H1 (cell line): ENCODE results near the gene MEF2B. TPM values are rescaled to one million over a fixed set of nuclear protein-coding genes. Genes with fewer than 3 reads are reported as not detected.

Experiments
- CTCF ChIA-PET: fragments of 300-600 bp; sonication (Branson Sonifier 250); formaldehyde crosslinking; loops from one replicate; lab custom pipeline; 2021; ENCODE audit not compliant: partially characterized antibody; lab: Charles Lee
- POLR2A ChIA-PET: fragments of 300-600 bp; sonication (Branson Sonifier 250); formaldehyde crosslinking; loops from one replicate; lab custom pipeline; 2021; ENCODE audit warnings: inconsistent platforms; ENCODE audit not compliant: partially characterized antibody; lab: Charles Lee
- DNase-seq, 2 experiments: peaks; one replicate each; pipeline versions ENCODE4 v3.0.0 to v3.0.0-alpha.2; 2010 to 2022; ENCODE audit warnings: low spot score in 2 of 2, low read depth in 1 of 2, mixed read lengths in 1 of 2
- FAIRE-seq: peaks from 2 replicates; lab custom pipeline; 2011; peaks lifted over from hg19 to GRCh38; lab: Jason Lieb, UNC
- H2AFZ ChIP-seq: 2 replicates; pipeline ENCODE4 v1.8.1; 2012; ENCODE audit warnings: low read length, inconsistent platforms
- H2AK5ac ChIP-seq: 2 replicates; pipeline ENCODE4 v1.6.1; 2013; ENCODE audit warnings: low read depth, low read length
- H2BK120ac ChIP-seq: replicated peaks from 2 replicates; pipeline ENCODE3; 2013; ENCODE audit warnings: low read depth, low read length, inconsistent platforms
- H2BK12ac ChIP-seq: 2 replicates; pipeline ENCODE4 v1.6.1; 2013; ENCODE audit warnings: low read depth, low read length
- H2BK15ac ChIP-seq: 2 replicates; pipeline ENCODE4 v1.6.1; 2013; ENCODE audit warnings: low read length
- H2BK20ac ChIP-seq: 2 replicates; pipeline ENCODE4 v1.6.1; 2013; ENCODE audit warnings: low read length
- H2BK5ac ChIP-seq: 2 replicates; pipeline ENCODE4 v1.6.1; 2013; ENCODE audit warnings: low read depth, low read length
- H3K14ac ChIP-seq: 2 replicates; pipeline ENCODE4 v1.6.1; 2013; ENCODE audit warnings: inconsistent platforms; ENCODE audit not compliant: insufficient read length
- H3K18ac ChIP-seq: 2 replicates; pipeline ENCODE4 v1.6.1; 2013; ENCODE audit warnings: low read length; ENCODE audit errors: extremely low read depth
- H3K23ac ChIP-seq: 2 replicates; pipeline ENCODE4 v1.6.1; 2013; ENCODE audit warnings: inconsistent platforms; ENCODE audit not compliant: insufficient read length
- H3K23me2 ChIP-seq: 2 replicates; pipeline ENCODE4 v1.6.1; 2013; ENCODE audit warnings: low read depth, low read length
- H3K27ac ChIP-seq: 2 replicates; pipeline ENCODE4 v1.6.1; 2011; ENCODE audit warnings: low read depth, low read length, inconsistent platforms
- H3K27me3 ChIP-seq, 4 experiments: replicated peaks in 1 of 4; 1 replicate in 1 of 4; 2 replicates in 3 of 4; pipeline versions ENCODE4 v1.6.1 to v1.8.1; 2011 to 2013; ENCODE audit warnings: low read length in 3 of 4, mild to moderate bottlenecking in 3 of 4, inconsistent platforms in 2 of 4, mixed read lengths in 2 of 4, moderate library complexity in 1 of 4; ENCODE audit not compliant: control insufficient read depth in 3 of 4, insufficient read depth in 3 of 4; ENCODE audit errors: extremely low read depth in 1 of 4
- H3K36me3 ChIP-seq, 4 experiments: 2 replicates each; pipeline versions ENCODE4 v1.6.1 to v1.8.1; 2011 to 2013; ENCODE audit warnings: mild to moderate bottlenecking in 4 of 4, low read length in 3 of 4, moderate library complexity in 2 of 4, control low read depth in 1 of 4, inconsistent platforms in 1 of 4; ENCODE audit not compliant: insufficient read depth in 4 of 4, control insufficient read depth in 2 of 4
- H3K4ac ChIP-seq: replicated peaks from 2 replicates; pipeline ENCODE3; 2013; ENCODE audit warnings: low read length, low read depth, mixed read lengths, inconsistent platforms; ENCODE audit not compliant: insufficient read length
- H3K4me1 ChIP-seq, 4 experiments: replicated peaks in 1 of 4; 1 replicate in 1 of 4; 2 replicates in 3 of 4; pipeline versions ENCODE4 v1.6.1 to v1.8.1; 2011 to 2013; ENCODE audit warnings: low read length in 3 of 4, inconsistent platforms in 2 of 4, mixed read lengths in 1 of 4; ENCODE audit not compliant: insufficient read depth in 4 of 4, control insufficient read depth in 3 of 4
- H3K4me2 ChIP-seq, 2 experiments: 2 replicates each; pipeline versions ENCODE4 v1.6.1 to v1.8.1; 2011 to 2013; ENCODE audit warnings: low read depth in 2 of 2, low read length in 2 of 2, control low read depth in 1 of 2, inconsistent platforms in 1 of 2, mild to moderate bottlenecking in 1 of 2; ENCODE audit not compliant: insufficient read depth in 1 of 2
- H3K4me3 ChIP-seq, 4 experiments: fragments of 200-600, 300-600 bp in 1 of 4; sonication (generic), shearing (Covaris generic), sonication (Bioruptor Twin) in 1 of 4; 2 replicates each; pipeline versions ENCODE4 v1.5.1 to v1.8.1; 2011 to 2016; ENCODE audit warnings: low read length in 4 of 4, low read depth in 3 of 4, control low read depth in 2 of 4, inconsistent platforms in 2 of 4, mild to moderate bottlenecking in 2 of 4, mixed read lengths in 1 of 4, moderate library complexity in 1 of 4; ENCODE audit not compliant: insufficient read depth in 2 of 4; ENCODE audit errors: extremely low read depth in 1 of 4
- H3K56ac ChIP-seq: replicated peaks from 2 replicates; pipeline ENCODE3; 2013; ENCODE audit warnings: low read depth, mild to moderate bottlenecking, mixed read lengths, low read length, inconsistent platforms; ENCODE audit not compliant: insufficient read length
- H3K79me1 ChIP-seq: 2 replicates; pipeline ENCODE4 v1.6.1; 2013; ENCODE audit warnings: low read depth, low read length, control low read depth
- H3K79me2 ChIP-seq, 2 experiments: 2 replicates each; pipeline versions ENCODE4 v1.6.1 to v1.8.1; 2012 to 2013; ENCODE audit warnings: low read length in 2 of 2, mild to moderate bottlenecking in 2 of 2, inconsistent platforms in 1 of 2; ENCODE audit not compliant: insufficient read depth in 2 of 2, control insufficient read depth in 1 of 2
- H3K9ac ChIP-seq, 4 experiments: replicated peaks in 1 of 4; 1 replicate in 1 of 4; 2 replicates in 3 of 4; pipeline versions ENCODE4 v1.6.1 to v1.8.1; 2011 to 2013; ENCODE audit warnings: low read depth in 3 of 4, low read length in 3 of 4, control low read depth in 2 of 4, mild to moderate bottlenecking in 2 of 4, moderate library complexity in 2 of 4, inconsistent platforms in 1 of 4; ENCODE audit errors: extremely low read depth in 1 of 4
- H3K9me3 ChIP-seq, 2 experiments: 2 replicates each; pipeline versions ENCODE4 v1.6.1 to v1.8.1; 2012 to 2013; ENCODE audit warnings: mild to moderate bottlenecking in 2 of 2, moderate library complexity in 2 of 2, control low read depth in 1 of 2, inconsistent platforms in 1 of 2, low read depth in 1 of 2, low read length in 1 of 2, mixed read lengths in 1 of 2; ENCODE audit not compliant: insufficient read depth in 2 of 2
- H4K20me1 ChIP-seq, 2 experiments: replicated peaks in 1 of 2; 2 replicates each; pipeline versions ENCODE3 to v1.8.1; 2011 to 2013; ENCODE audit warnings: inconsistent platforms in 2 of 2, low read length in 2 of 2, mild to moderate bottlenecking in 1 of 2; ENCODE audit not compliant: insufficient read depth in 2 of 2, control insufficient read depth in 1 of 2
- H4K5ac ChIP-seq: 2 replicates; pipeline ENCODE4 v1.6.1; 2013; ENCODE audit warnings: low read length, low read depth, mixed read lengths, inconsistent platforms; ENCODE audit not compliant: insufficient read length
- H4K8ac ChIP-seq: 2 replicates; pipeline ENCODE4 v1.8.0; 2013; ENCODE audit warnings: mild to moderate bottlenecking, moderate library complexity, low read length, inconsistent platforms; ENCODE audit not compliant: insufficient read depth; ENCODE audit errors: extremely low read depth
- H4K91ac ChIP-seq: replicated peaks from 2 replicates; pipeline ENCODE3; 2013; ENCODE audit warnings: low read length, mixed read lengths, inconsistent platforms; ENCODE audit not compliant: insufficient read length
- BCL11A ChIP-seq, 2 experiments: IDR thresholded peaks; one replicate each; pipeline ENCODE4 v1.6.1; 2011; ENCODE audit warnings: low read depth in 2 of 2, low read length in 2 of 2, mild to moderate bottlenecking in 2 of 2
- E2F6 ChIP-seq: IDR thresholded peaks from 2 replicates; pipeline ENCODE4 v1.6.1; 2012; ENCODE audit warnings: inconsistent platforms
- JUND ChIP-seq: IDR thresholded peaks from 2 replicates; pipeline ENCODE4 v1.6.1; 2011; ENCODE audit warnings: mild to moderate bottlenecking, improper control_type of control experiment, low read length
- KDM5A ChIP-seq: fragments of 200-600 bp; IDR thresholded peaks from 2 replicates; pipeline ENCODE4 v1.7.1; 2012; ENCODE audit warnings: mild to moderate bottlenecking, low read length, inconsistent platforms, mixed read lengths
- RFX5 ChIP-seq: IDR thresholded peaks from 2 replicates; pipeline ENCODE4 v1.6.1; 2011; ENCODE audit warnings: low read depth, low read length, improper control_type of control experiment, borderline replicate concordance
- TAF1 ChIP-seq: IDR thresholded peaks from 2 replicates; pipeline ENCODE4 v1.6.1; 2011; ENCODE audit warnings: mild to moderate bottlenecking, low read depth, low read length
- YY1 ChIP-seq: IDR thresholded peaks from 2 replicates; pipeline ENCODE4 v1.6.1; 2011; ENCODE audit warnings: low read depth, mild to moderate bottlenecking, low read length
- WGBS, 2 experiments: shearing (Covaris generic) in 1 of 2; methylation state at CpG; one replicate each; pipeline versions ENCODE4 v1.1.6 to v1.1.7; 2013 to 2015; ENCODE audit warnings: low lambda C conversion rate in 2 of 2, mixed read lengths in 2 of 2, inconsistent platforms in 1 of 2, low coverage in 1 of 2, missing lambda C conversion rate in 1 of 2; ENCODE audit not compliant: insufficient replicate concordance in 2 of 2, insufficient coverage in 1 of 2, insufficient read length in 1 of 2; ENCODE audit errors: extremely low coverage in 1 of 2, missing lambda C conversion rate in 1 of 2; 5-methylcytosine and 5-hydroxymethylcytosine counted together
- polyA plus RNA-seq, 7 experiments: library from polyadenylated mRNA; depleted of rRNA in 3 of 7; stranded (reverse) in 5 of 7; unstranded in 2 of 7; fragments of >200 nt in 5 of 7; fragments of 200-250 nt in 2 of 7; gene quantifications; 1 replicate in 5 of 7; 2 replicates in 1 of 7; 4 replicates in 1 of 7; pipeline versions ENCODE4 v1.2.1 to v1.2.3, GENCODE V29; 2011 to 2013; ENCODE audit warnings: missing spikeins in 2 of 7, mixed read lengths in 2 of 7
- total RNA-seq: library from RNA; stranded (reverse); fragmentation: NEBNext Ultra II Directional; extraction: Animal tissue kit (Norgen Biotek cat#: 25700); gene quantifications from 2 replicates; pipeline ENCODE4 v1.2.1, GENCODE V29; 2021

Gene MEF2B
- total and polyA plus RNA-seq, 2 of the 8 experiments (the other 6 are each of a cell fraction or from before 2014, with no cell fraction given), result 2.8 to 3.7 TPM

- Histone ChIP-seq H3K79me2 (no peaks in the 10 kb centered on the region), H3K23ac (no peak overlapping the region), H4K5ac (no peak overlapping the region), H3K27me3 (0 out of 7 replicates have a peak, but pooled peaks cover 0 to 2% (median 0%) of the 10 kb centered on the region in 4 experiments), H2AFZ (no peak overlapping the region), H3K36me3 (no peaks in the 10 kb centered on the region), H3K14ac (no peak overlapping the region), H4K20me1 (peaks cover 0 to 4% of the 10 kb centered on the region in 2 experiments), H2BK5ac (no peak overlapping the region), H2BK120ac (no peak overlapping the region), H4K91ac (no peak overlapping the region), H3K79me1 (0 out of 2 replicates have a peak, but pooled peaks cover 2% of the 10 kb centered on the region), H3K4me1 (peaks cover 3 to 13% (median 9%) of the 10 kb centered on the region in 4 experiments), H3K9ac (no peak overlapping the region), H2BK20ac (no peak overlapping the region), H3K4ac (no peak overlapping the region), H3K4me3 (no peak overlapping the region), H3K56ac (no peak overlapping the region), H3K27ac (no peak overlapping the region), H3K18ac (no peak overlapping the region), H3K4me2 (no peak overlapping the region; a peak in 1 of 4 replicates), H2BK15ac (no peak overlapping the region), H3K9me3 (no peaks in the 10 kb centered on the region), H2AK5ac (no peak overlapping the region), H3K23me2 (peaks cover 7% of the 10 kb centered on the region), H4K8ac (no peak overlapping the region), H2BK12ac (no peak overlapping the region)
- no peak for FAIRE-seq
- ChIA-PET POLR2A (interaction anchor here (0.8 to 1.0 kb wide), 2 partner anchors 20 to 50 kb away, joined by 4 to 5 read pairs; no protein-coding TSS in a partner anchor), CTCF (interaction anchor here (0.7 to 3.8 kb wide), 13 partner anchors 12 to 66 kb away, joined by 3 to 42 read pairs (median 4); no protein-coding TSS in a partner anchor)
- TF ChIP-seq KDM5A (no peak), YY1 (no peak), JUND (no peak), E2F6 (no peak), RFX5 (no peak), BCL11A (IDR thresholded peaks at IDR 0.05; ENCODE audit: low read depth in 2 of 2, low read length in 2 of 2) (no peak), TAF1 (no peak)
- 86% methylated on average over 9 of the region's 9 CpGs; no CpG with 5 or more reads in 1 of the 2 experiments for WGBS, 2 experiments
- DNase-seq, result no peak
Observed at GRCh38 chr19:19109601-19110000, 60.5 kb downstream of the MEF2B start.
